ENCODE measurements around the gene TMEM18. TPM values are rescaled to one million over a fixed set of nuclear protein-coding genes. Genes with fewer than 3 reads are reported as not detected.
A peak's percentile ranks its signal among the peaks of the same experiment; 100 is the strongest.

TMEM18 gene
- total RNA-seq, 1 experiment from 2014 or later: 19.0 TPM

- Mint-ChIP-seq H3K36me3 (ENCODE audit: insufficient read depth, unreplicated experiment) (peaks cover 10% of the 10 kb centered on the region), H3K27ac (ENCODE audit: unreplicated experiment) (no peak overlapping the region), H3K9me3 (ENCODE audit: low read depth, unreplicated experiment) (peaks cover 11% of the 10 kb centered on the region), H3K4me1 (ENCODE audit: low read depth, unreplicated experiment) (no peaks in the 10 kb centered on the region), H3K4me3 (ENCODE audit: low read depth, unreplicated experiment) (no peak overlapping the region), H3K27me3 (ENCODE audit: unreplicated experiment) (no peaks in the 10 kb centered on the region)
- no peak for TF ChIP-seq CTCF (IDR thresholded peaks at IDR 0.05; ENCODE audit: unreplicated experiment)
- CTCF ChIA-PET: no interaction called here
- no TSS peak for BruUV-seq (replicated peaks)
- intact Hi-C loops (cut with micrococcal nuclease; ENCODE audit: unreplicated experiment): no loop called here
- DNase-seq: no peak
These were observed 9.2 kb downstream of the TMEM18 start for GRCh38 chr2:668000-668398.

- peak; percentile 58 for TF ChIP-seq CTCF (IDR thresholded peaks at IDR 0.05; ENCODE audit: unreplicated experiment)
- CTCF ChIA-PET: interaction anchor here (0.7 to 1.5 kb wide), 3 partner anchors 9 to 555 kb away, joined by 3 to 8 read pairs (median 6); partner anchors contain the start of gene TMEM18
- peaks cover 11% of the 10 kb centered on the region for H3K9me3 Mint-ChIP-seq (ENCODE audit: low read depth, unreplicated experiment)
- no peak overlapping the region for H3K27ac Mint-ChIP-seq (ENCODE audit: unreplicated experiment)
- H3K36me3 Mint-ChIP-seq (ENCODE audit: insufficient read depth, unreplicated experiment): peaks cover 10% of the 10 kb centered on the region
- no peaks in the 10 kb centered on the region for H3K4me1 Mint-ChIP-seq (ENCODE audit: low read depth, unreplicated experiment)
- peak; percentile 35 for DNase-seq
- H3K27me3 Mint-ChIP-seq (ENCODE audit: unreplicated experiment): no peaks in the 10 kb centered on the region
- intact Hi-C loops (cut with micrococcal nuclease; ENCODE audit: unreplicated experiment): no loop called here
- no TSS peak for BruUV-seq (replicated peaks)
- H3K4me3 Mint-ChIP-seq (ENCODE audit: low read depth, unreplicated experiment): no peak overlapping the region
These were observed 9.7 kb downstream of the TMEM18 start for GRCh38 chr2:667332-667999.

- BruUV-seq (replicated peaks): no TSS peak
- no peak overlapping the region for H3K4me3 Mint-ChIP-seq (ENCODE audit: low read depth, unreplicated experiment)
- intact Hi-C loops (cut with micrococcal nuclease; ENCODE audit: unreplicated experiment): no loop called here
- H3K27ac Mint-ChIP-seq (ENCODE audit: unreplicated experiment): no peak overlapping the region
- H3K4me1 Mint-ChIP-seq (ENCODE audit: low read depth, unreplicated experiment): no peaks in the 10 kb centered on the region
- H3K36me3 Mint-ChIP-seq (ENCODE audit: insufficient read depth, unreplicated experiment): peaks cover 10% of the 10 kb centered on the region
- H3K27me3 Mint-ChIP-seq (ENCODE audit: unreplicated experiment): no peaks in the 10 kb centered on the region
- peaks cover 11% of the 10 kb centered on the region for H3K9me3 Mint-ChIP-seq (ENCODE audit: low read depth, unreplicated experiment)
- CTCF ChIA-PET: interaction anchor here (1.5 kb wide), 1 partner anchor 10 kb away, joined by 6 read pairs; the partner anchor contains the start of gene TMEM18
- no peak for TF ChIP-seq CTCF (IDR thresholded peaks at IDR 0.05; ENCODE audit: unreplicated experiment)
- DNase-seq: no peak
These were observed 10.8 kb downstream of the TMEM18 start for GRCh38 chr2:666441-666840.

- H3K27me3 Mint-ChIP-seq (ENCODE audit: unreplicated experiment): no peaks in the 10 kb centered on the region
- no peak for DNase-seq
- no peak overlapping the region for H3K4me3 Mint-ChIP-seq (ENCODE audit: low read depth, unreplicated experiment)
- peaks cover 11% of the 10 kb centered on the region for H3K9me3 Mint-ChIP-seq (ENCODE audit: low read depth, unreplicated experiment)
- no TSS peak for BruUV-seq (replicated peaks)
- no peaks in the 10 kb centered on the region for H3K4me1 Mint-ChIP-seq (ENCODE audit: low read depth, unreplicated experiment)
- peaks cover 7% of the 10 kb centered on the region for H3K36me3 Mint-ChIP-seq (ENCODE audit: insufficient read depth, unreplicated experiment)
- no peak for TF ChIP-seq CTCF (IDR thresholded peaks at IDR 0.05; ENCODE audit: unreplicated experiment)
- no peak overlapping the region for H3K27ac Mint-ChIP-seq (ENCODE audit: unreplicated experiment)
- intact Hi-C loops (cut with micrococcal nuclease; ENCODE audit: unreplicated experiment): no loop called here
- CTCF ChIA-PET: interaction anchor here (0.6 kb wide), 1 partner anchor 223 kb away, joined by 3 read pairs; no protein-coding TSS in a partner anchor
These were observed 11.7 kb downstream of the TMEM18 start for GRCh38 chr2:665340-666073.

All from Calu3 (cell line).